DOHH2 (cell line): ENCODE data around the gene TMTC2.

Source experiments
- H3F3A ChIP-seq: fragments of 200-600 bp; sonication (generic), shearing (Covaris generic); 2 replicates; pipeline ENCODE4 v1.6.0; 2016; ENCODE audit warnings: antibody characterized with exemption, mild to moderate bottlenecking; ENCODE audit not compliant: control insufficient read depth, insufficient read depth
- H3K27ac ChIP-seq: fragments of 200-600 bp; sonication (generic); 2 replicates; pipeline ENCODE4 v1.5.1; 2014; ENCODE audit warnings: low read depth, mild to moderate bottlenecking, low read length, moderate library complexity
- H3K27me3 ChIP-seq: fragments of 200-600 bp; sonication (generic); 2 replicates; pipeline ENCODE4 v1.6.1; 2014; ENCODE audit warnings: mild to moderate bottlenecking, low read length, mixed read lengths; ENCODE audit not compliant: control insufficient read depth
- H3K36me3 ChIP-seq: fragments of 200-600 bp; sonication (generic); 2 replicates; pipeline ENCODE4 v1.6.1; 2014; ENCODE audit warnings: mild to moderate bottlenecking, low read length, moderate library complexity, mixed read lengths; ENCODE audit not compliant: control insufficient read depth
- H3K4me1 ChIP-seq: fragments of 200-600 bp; sonication (generic); 2 replicates; pipeline ENCODE4 v1.6.1; 2014; ENCODE audit warnings: mild to moderate bottlenecking, low read length, mixed read lengths; ENCODE audit not compliant: control insufficient read depth
- H3K4me2 ChIP-seq: fragments of 200-600 bp; sonication (generic); 2 replicates; pipeline ENCODE4 v1.6.0; 2014; ENCODE audit warnings: mild to moderate bottlenecking, low read length, moderate library complexity
- H3K4me3 ChIP-seq: fragments of 200-600 bp; sonication (generic); 2 replicates; pipeline ENCODE4 v1.5.1; 2014; ENCODE audit warnings: mild to moderate bottlenecking, low read length, mixed read lengths
- H3K79me2 ChIP-seq: fragments of 200-600 bp; sonication (generic); 2 replicates; pipeline ENCODE4 v1.6.1; 2014; ENCODE audit warnings: mild to moderate bottlenecking, low read length, mixed read lengths; ENCODE audit not compliant: control insufficient read depth
- H3K9me2 ChIP-seq: fragments of 200-600 bp; sonication (generic); replicated peaks from 2 replicates; pipeline ENCODE4 v1.6.1; 2014; ENCODE audit warnings: mild to moderate bottlenecking, low read length, mixed read lengths; ENCODE audit not compliant: control insufficient read depth
- H3K9me3 ChIP-seq: fragments of 200-600 bp; sonication (generic); 2 replicates; pipeline ENCODE4 v1.6.1; 2014; ENCODE audit warnings: antibody characterized with exemption, low read length, mixed read lengths; ENCODE audit not compliant: control insufficient read depth, insufficient read depth
- H4K20me1 ChIP-seq: fragments of 200-600 bp; sonication (generic); 2 replicates; pipeline ENCODE4 v1.6.0; 2014; ENCODE audit warnings: low read depth, mild to moderate bottlenecking, antibody characterized with exemption, low read length, moderate library complexity; ENCODE audit not compliant: control insufficient read depth, insufficient read depth
- EZH2phosphoT487 ChIP-seq: fragments of 200-600 bp; sonication (generic); IDR thresholded peaks from 2 replicates; pipeline ENCODE4 v1.6.1; 2017; ENCODE audit warnings: borderline replicate concordance, mild to moderate bottlenecking, antibody characterized with exemption, low read length, moderate library complexity, mixed read lengths
- TF ChIP-seq, protein P1 (sequence below): fragments of 200-600 bp; sonication (generic); IDR thresholded peaks from one replicate; pipeline ENCODE4 v1.5.1; 2014; ENCODE audit warnings: antibody characterized with exemption, mild to moderate bottlenecking, low read depth, low read length; ENCODE audit not compliant: poor library complexity, severe bottlenecking

TMTC2 gene

DNA sequence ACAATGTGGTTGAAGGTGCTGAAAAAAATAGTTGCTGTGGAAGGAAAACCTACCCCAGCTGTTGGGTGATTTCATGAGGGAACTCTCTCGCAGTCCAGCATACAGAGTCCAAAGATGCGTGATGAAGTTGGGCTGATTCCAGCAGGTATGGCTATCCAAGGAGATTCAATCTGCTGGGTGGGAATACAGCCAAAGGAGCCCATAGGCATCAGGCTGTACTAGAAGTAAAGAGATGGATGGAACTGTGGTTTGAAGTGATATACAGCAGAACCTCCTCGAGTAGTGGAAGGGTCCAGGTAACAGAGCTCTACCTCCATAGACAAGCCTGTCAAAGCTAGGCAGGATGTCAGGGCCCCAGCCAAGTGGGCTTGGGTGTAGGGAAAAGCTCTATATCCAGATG, 11.5 kb upstream of the TMTC2 start:
- Histone ChIP-seq H3K4me1 (peaks cover 7% of the 10 kb centered on the region; the same call in 1 of the 2 replicates), H3K36me3 (no peaks in the 10 kb centered on the region), H3K4me2 (no peak overlapping the region), H3K4me3 (no peak overlapping the region), H4K20me1 (no peaks in the 10 kb centered on the region), H3K27me3 (no peaks in the 10 kb centered on the region), H3K9me2 (no peaks in the 10 kb centered on the region), H3K27ac (no peak overlapping the region), H3K79me2 (no peaks in the 10 kb centered on the region), H3K9me3 (peaks cover 8% of the 10 kb centered on the region; the same call in 1 of the 2 replicates), H3F3A (no peaks in the 10 kb centered on the region)
- TF ChIP-seq, protein P1, sequence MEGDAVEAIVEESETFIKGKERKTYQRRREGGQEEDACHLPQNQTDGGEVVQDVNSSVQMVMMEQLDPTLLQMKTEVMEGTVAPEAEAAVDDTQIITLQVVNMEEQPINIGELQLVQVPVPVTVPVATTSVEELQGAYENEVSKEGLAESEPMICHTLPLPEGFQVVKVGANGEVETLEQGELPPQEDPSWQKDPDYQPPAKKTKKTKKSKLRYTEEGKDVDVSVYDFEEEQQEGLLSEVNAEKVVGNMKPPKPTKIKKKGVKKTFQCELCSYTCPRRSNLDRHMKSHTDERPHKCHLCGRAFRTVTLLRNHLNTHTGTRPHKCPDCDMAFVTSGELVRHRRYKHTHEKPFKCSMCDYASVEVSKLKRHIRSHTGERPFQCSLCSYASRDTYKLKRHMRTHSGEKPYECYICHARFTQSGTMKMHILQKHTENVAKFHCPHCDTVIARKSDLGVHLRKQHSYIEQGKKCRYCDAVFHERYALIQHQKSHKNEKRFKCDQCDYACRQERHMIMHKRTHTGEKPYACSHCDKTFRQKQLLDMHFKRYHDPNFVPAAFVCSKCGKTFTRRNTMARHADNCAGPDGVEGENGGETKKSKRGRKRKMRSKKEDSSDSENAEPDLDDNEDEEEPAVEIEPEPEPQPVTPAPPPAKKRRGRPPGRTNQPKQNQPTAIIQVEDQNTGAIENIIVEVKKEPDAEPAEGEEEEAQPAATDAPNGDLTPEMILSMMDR = no peak
- no peak for TF ChIP-seq EZH2phosphoT487

GRCh38 chr12:82682326-82682725, 4.4 kb upstream of the TMTC2 start:
- H3K9me3 ChIP-seq = no peaks in the 10 kb centered on the region
- H3K36me3 ChIP-seq = no peaks in the 10 kb centered on the region
- no peaks in the 10 kb centered on the region for H3K9me2 ChIP-seq
- H3K79me2 ChIP-seq = no peaks in the 10 kb centered on the region
- peaks cover 34% of the 10 kb centered on the region for H3K4me1 ChIP-seq
- H4K20me1 ChIP-seq = no peaks in the 10 kb centered on the region
- no peaks in the 10 kb centered on the region for H3K27me3 ChIP-seq
- H3K27ac ChIP-seq = no peak overlapping the region
- no peak for TF ChIP-seq EZH2phosphoT487
- TF ChIP-seq, protein P1 = no peak
- H3F3A ChIP-seq = no peaks in the 10 kb centered on the region
- H3K4me3 ChIP-seq = no peak overlapping the region
- peak overlapping the region; percentile 35 for H3K4me2 ChIP-seq

DNA sequence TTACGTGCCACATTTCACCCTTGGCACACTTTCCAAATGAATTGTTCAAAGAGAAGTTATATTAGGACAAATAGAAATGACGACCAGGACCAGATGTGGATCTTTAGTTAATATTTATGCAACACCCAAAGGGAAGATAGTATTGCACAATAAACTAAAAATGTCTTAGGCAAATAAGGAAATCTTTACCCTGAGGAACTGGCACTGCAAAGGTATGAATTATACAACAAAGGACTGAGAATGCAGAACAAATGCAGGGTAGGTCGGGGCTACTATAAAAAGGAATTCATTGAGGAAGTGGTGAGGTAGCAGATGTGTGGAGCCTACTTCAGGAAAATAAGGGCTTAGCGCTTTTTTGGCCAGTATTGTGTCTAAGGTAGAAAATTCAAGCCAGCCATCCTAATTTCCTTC, 3.9 kb upstream of the TMTC2 start:
- H3K36me3 ChIP-seq = no peaks in the 10 kb centered on the region
- no peaks in the 10 kb centered on the region for H3F3A ChIP-seq
- peak overlapping the region; percentile 15 for H3K4me3 ChIP-seq
- no peak overlapping the region for H3K27ac ChIP-seq
- H4K20me1 ChIP-seq = no peaks in the 10 kb centered on the region
- H3K4me2 ChIP-seq = peak overlapping the region; percentile 35
- H3K79me2 ChIP-seq = no peaks in the 10 kb centered on the region
- no peaks in the 10 kb centered on the region for H3K9me3 ChIP-seq
- no peaks in the 10 kb centered on the region; the same call in 1 of the 2 replicates for H3K27me3 ChIP-seq
- TF ChIP-seq, protein P1 = no peak
- no peak for TF ChIP-seq EZH2phosphoT487
- peaks cover 34% of the 10 kb centered on the region for H3K4me1 ChIP-seq
- no peaks in the 10 kb centered on the region for H3K9me2 ChIP-seq

DNA sequence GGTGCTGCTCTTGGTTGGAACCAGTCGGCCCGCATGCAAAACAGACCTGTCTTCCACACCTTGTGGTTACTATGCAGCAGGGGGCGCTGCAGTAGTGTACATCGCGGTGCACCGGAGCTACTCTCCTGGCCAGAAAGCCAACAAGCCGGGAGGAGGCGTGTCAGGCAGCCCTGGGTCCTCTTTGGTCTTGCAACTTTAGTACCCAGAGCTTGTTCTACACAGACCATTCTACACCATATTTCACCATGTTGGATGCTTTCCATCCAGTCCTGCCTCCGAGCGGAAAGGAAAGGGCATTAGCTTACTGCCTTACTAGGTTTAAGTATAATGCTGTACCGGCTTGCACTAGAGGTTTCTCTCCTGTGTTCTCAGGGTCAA, 927 bp upstream of the TMTC2 start:
- Histone ChIP-seq H3K9me3 (no peaks in the 10 kb centered on the region), H3K9me2 (no peaks in the 10 kb centered on the region), H3K27me3 (no peaks in the 10 kb centered on the region; the same call in 1 of the 2 replicates), H3F3A (no peaks in the 10 kb centered on the region), H3K36me3 (no peaks in the 10 kb centered on the region), H3K27ac (peak overlapping the region; percentile 45; the same call in 1 of the 2 replicates), H4K20me1 (no peaks in the 10 kb centered on the region), H3K79me2 (peaks cover 5% of the 10 kb centered on the region), H3K4me2 (peak overlapping the region; percentile 78), H3K4me3 (peak overlapping the region; percentile 85), H3K4me1 (peaks cover 52% of the 10 kb centered on the region)
- TF ChIP-seq EZH2phosphoT487 = no peak
- TF ChIP-seq, protein P1 = peak; percentile 86
